H54 (cell line): Measurements from ENCODE around the gene SPOCD1.

ENCODE experiments used
- DNase-seq: peaks from one replicate; pipeline ENCODE4 v3.0.0; 2011; ENCODE audit warnings: low spot score, mixed read lengths; ENCODE audit not compliant: insufficient read length
- FAIRE-seq: peaks from 3 replicates; lab custom pipeline; 2011; peaks lifted over from hg19 to GRCh38; lab: Jason Lieb, UNC
- POLR2A ChIP-seq: IDR thresholded peaks from 2 replicates; pipeline ENCODE4 v1.6.1; 2011; ENCODE audit warnings: low read depth, mild to moderate bottlenecking, low read length

The SPOCD1 gene

DNA sequence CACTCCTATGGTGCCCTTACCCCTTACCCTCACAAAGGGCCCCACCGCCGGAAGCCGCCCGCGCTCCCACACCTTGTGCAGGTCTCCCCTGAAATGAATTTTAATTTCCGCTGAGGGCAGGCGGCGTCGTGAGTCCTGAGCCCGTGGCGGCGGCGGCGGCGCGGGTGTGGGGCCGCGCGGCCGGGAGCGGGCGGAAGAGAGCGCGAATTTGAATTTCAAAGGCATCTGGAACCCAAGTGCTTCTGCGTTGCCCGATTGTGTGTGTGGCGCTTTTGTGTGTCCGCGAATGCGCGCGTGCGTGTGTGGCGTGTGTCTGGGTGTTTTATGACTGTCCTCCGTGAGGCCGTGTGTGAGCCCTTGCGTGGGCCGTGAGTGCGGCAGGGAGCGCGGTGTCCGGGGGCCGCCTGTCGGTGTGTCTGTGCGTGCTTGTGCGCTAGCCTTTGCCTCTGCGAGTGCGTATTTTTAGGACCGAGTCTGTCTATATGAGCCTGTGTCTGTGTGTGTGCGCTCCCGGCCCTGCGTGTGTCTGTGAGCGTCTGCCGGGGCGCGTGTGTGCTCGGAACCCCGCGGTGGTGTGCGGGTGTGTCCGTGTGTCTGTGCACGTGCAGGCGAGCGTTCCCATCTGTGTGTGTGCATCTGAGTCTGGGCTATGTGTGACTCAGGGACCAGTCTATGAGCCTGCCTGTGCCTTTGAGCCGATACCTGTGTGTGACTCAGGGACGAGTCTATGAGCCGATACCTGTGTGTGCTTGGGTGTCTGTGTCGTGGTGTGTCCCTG is 43.7 kb downstream of the SPOCD1 start:
- FAIRE-seq = no peak
- no peak for DNase-seq
- no peak for TF ChIP-seq POLR2A

- no peak for TF ChIP-seq POLR2A
- DNase-seq = no peak
- no peak for FAIRE-seq
These were observed 46.0 kb downstream of the SPOCD1 start for GRCh38 chr1:31769720-31770390.

GRCh38 chr1:31768939-31769704 is 46.7 kb downstream of the SPOCD1 start:
- DNase-seq (no peak), FAIRE-seq (no peak)
- TF ChIP-seq POLR2A = no peak

DNA sequence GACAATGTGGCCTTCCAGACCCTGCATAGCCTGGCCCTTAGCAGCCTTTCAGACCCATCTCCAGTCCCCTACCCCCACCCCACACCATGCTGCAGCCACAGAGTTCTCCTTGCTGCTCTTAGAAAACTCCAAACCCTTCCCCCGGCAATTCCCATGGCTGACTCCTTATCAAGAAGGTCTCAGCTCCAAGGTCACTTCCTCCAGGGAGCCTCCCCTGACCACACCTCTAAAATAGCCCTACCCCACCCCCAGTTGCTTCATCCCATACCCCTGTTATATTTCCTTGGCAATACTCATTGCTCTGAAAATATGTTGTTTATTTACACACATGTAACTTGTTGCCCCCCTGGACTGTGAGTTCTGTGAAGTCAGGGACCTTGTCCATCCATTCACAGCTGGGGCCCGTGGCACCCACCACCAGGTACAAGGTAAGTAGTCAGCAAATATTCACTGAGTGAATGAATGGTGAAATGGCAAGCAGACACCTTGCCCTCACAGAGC is 47.4 kb downstream of the SPOCD1 start:
- no peak for DNase-seq
- no peak for TF ChIP-seq POLR2A
- no peak for FAIRE-seq

DNA sequence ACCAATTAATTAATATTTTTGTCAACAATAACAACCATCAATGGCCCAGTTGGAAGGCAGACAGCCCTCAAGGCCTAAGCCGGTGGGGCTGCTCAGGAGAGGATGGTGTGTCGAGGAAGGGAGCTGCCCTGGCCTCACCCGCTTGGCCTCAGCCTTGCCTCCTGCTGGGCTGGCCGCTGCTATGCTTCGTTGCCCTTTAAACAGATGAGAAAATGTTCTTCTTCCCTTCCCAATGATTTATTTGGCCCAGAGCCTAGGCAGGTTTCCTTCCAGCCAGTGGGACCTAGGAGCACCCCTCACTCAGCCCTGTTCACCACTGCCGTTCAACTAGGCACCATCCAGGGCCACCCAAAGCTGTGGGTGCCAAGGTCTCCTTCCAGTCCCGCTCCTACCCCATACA is 48.6 kb downstream of the SPOCD1 start:
- TF ChIP-seq POLR2A = no peak
- DNase-seq (no peak), FAIRE-seq (no peak)

DNA sequence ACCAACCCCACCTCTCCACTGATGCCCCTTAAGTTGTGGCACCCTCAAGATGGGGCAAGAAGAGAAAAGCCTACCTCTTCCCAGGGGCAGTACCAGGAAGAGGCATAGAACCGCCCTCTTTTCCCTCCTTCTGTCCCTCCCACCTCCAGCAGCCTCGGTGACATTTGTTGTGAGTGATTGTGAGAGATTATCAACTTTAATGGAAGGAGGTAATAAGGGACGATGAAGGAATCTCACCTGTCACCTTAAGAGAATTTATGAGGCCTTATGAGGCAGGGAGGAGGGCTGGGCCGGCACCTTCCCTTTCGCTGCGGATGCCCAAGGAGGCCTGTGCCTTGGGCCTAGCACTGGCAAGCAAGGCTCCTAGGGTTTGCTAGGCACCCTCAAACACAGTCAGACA is 50.3 kb downstream of the SPOCD1 start:
- no peak for TF ChIP-seq POLR2A
- DNase-seq (no peak), FAIRE-seq (no peak)

DNA sequence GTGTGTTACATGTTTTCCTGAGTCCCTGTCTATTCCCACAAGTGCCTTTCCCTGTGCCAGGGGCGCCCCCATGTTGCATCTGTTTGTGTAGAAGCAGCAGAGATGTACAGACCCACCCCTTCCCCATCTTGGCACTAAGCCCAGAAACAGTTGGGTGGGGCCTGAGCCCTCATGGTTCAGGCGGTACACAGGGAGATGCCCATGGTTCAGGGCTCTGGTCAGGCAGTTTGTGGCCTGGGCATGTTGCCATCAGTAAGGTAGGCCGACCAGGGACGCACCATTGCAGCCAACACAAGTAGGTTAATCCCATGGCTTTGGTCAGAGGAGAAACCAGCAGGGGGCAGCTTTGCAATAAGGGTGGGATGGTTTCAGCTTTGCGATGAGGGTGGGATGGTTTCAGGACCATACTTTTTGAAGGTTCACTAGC is 50.8 kb downstream of the SPOCD1 start:
- no peak for TF ChIP-seq POLR2A
- DNase-seq (no peak), FAIRE-seq (no peak)

- no peak for TF ChIP-seq POLR2A
- FAIRE-seq (no peak), DNase-seq (no peak)
These were observed 51.3 kb downstream of the SPOCD1 start, which contains the start of gene ADGRB2 for GRCh38 chr1:31764312-31765040. Gene ADGRB2 (minus strand): TSS chr1:31764340. CDS start chr1:31757221, 7,119 bp downstream.

- FAIRE-seq (no peak), DNase-seq (no peak)
These were observed 52.0 kb downstream of the SPOCD1 start for GRCh38 chr1:31763671-31764311.

DNA sequence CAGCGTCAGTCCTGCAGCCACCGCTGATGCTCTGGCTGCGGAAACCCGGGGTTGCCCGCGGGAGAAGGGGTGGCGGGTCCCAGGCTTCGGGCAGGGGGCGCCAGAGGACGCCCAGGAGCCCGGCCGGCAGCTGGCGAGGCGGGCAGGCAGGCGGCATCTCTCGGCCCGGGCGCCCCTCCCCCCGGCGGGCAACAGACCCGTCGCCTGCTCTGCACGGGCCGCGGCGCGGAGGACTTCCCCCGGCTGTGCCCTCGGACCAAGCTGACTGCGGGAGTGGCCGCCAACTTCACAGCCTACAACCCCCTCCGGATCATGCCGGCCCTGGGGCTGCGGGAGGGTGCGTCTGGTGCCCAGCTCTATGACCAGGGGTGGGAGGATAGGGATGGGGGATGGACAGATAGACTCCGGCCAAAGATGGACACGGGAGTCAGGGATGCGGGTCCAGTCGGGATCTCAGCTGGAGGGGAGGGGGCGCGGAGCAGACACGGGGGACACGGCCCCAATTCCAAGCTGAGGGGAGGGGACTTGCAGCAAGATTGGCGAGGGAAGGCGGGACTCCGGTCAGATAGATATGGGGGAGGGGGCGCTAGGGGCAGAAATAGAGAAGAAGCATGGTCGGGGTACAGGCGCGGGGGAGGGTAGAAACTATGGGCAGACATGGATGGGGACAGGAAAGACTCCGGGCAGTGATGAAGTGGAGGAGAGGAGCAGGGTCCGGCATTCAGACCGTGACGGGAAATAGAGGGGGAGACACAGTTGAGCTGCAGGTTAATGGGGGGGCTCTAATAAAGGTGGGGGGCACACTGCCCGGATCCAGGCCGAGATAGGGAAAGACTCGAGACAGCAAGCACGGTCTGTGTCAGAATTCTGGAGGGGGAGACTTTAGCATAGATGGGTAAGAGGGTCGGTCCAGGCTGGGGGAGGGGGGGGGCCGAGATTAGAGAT is 52.8 kb downstream of the SPOCD1 start:
- peak; percentile 78 for DNase-seq
- no peak for FAIRE-seq
- TF ChIP-seq POLR2A = 0 out of 2 replicates have a peak, but pooled peaks have one; percentile 17

More at GRCh38 chr1:31763671-31764311, 52.0 kb downstream of the SPOCD1 start:
- TF ChIP-seq POLR2A = no peak

DNA sequence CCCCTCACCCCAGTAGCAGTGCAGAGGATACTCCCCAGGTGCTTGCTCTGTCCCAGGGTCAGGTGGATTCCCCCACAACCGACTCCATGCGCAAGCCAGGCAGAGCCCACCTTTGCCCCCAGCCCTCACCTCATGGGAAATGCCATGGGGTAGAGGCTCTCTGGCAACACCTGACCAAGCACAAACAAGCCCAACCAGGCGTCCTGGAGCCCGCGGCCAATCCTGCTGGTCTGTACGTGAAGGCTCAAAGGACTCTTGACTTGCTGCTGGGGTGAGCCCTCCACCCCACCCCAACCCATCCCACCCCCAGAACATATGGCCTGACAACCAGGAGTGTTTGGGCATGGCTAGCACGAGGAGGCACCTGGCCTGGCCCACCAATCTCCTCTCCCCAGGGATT is 53.5 kb downstream of the SPOCD1 start:
- DNase-seq = no peak
- no peak for TF ChIP-seq POLR2A
- FAIRE-seq = no peak

- TF ChIP-seq POLR2A = no peak
- FAIRE-seq (no peak), DNase-seq (no peak)
These were observed 53.9 kb downstream of the SPOCD1 start for GRCh38 chr1:31761883-31762282.
